K562 (cell line): ENCODE measurements around the gene FBXO48. TPM values are rescaled to one million over a fixed set of nuclear protein-coding genes. Genes with fewer than 3 reads are reported as not detected.

Experiments used
- RAD21 ChIP-seq, 2 experiments: fragments of 250-450 bp in 1 of 2; fragments of 450-650 bp in 1 of 2; sonication (Bioruptor Pico) in 1 of 2; formaldehyde crosslinking in 1 of 2; IDR thresholded peaks in 1 of 2; conservative IDR thresholded peaks in 1 of 2; 2 replicates each; pipeline versions ENCODE4 v1.4.0 to v1.8.0; 2020 to 2022; ENCODE audit warnings: mild to moderate bottlenecking in 2 of 2, moderate library complexity in 1 of 2
- polyA plus RNA-seq, 8 experiments: library from polyadenylated mRNA; depleted of rRNA in 4 of 8; stranded (reverse) in 5 of 8; unstranded in 3 of 8; fragments of >200 nt; fragmentation: Nextera tagmentation in 2 of 8; fragmentation: Illumina TruSeq in 1 of 8; extraction: Ambion mirVana in 2 of 8; extraction: Trizol in 1 of 8; gene quantifications; 2 replicates each; pipeline versions ENCODE4 v1.2.1 to v1.2.3, GENCODE V29; 2011 to 2014; ENCODE audit warnings: inconsistent platforms in 1 of 8, missing spikeins in 1 of 8
- total RNA-seq, 7 experiments: library from RNA; depleted of rRNA in 6 of 7; stranded (reverse); fragments of >200 nt in 6 of 7; fragmentation: Illumina TruSeq in 2 of 7; extraction: Trizol in 2 of 7; gene quantifications; 2 replicates each; pipeline versions ENCODE4 v1.2.1 to v1.2.3, GENCODE V29; 2011 to 2021; ENCODE audit warnings: low replicate concordance in 1 of 7
- TF ChIP-seq, protein P1 (sequence below), 2 experiments: fragments of 450-650 bp; formaldehyde crosslinking in 1 of 2; IDR thresholded peaks; 2 replicates each; pipeline versions ENCODE4 v1.4.0 to v1.6.1; 2014 to 2020; ENCODE audit warnings: mild to moderate bottlenecking in 2 of 2, borderline replicate concordance in 1 of 2, low read depth in 1 of 2

The FBXO48 gene
- total and polyA plus RNA-seq, 9 of the 15 experiments (the other 6 are each of a cell fraction or from before 2014, with no cell fraction given) = 0.36 to 1.8 (median 0.73) TPM

DNA sequence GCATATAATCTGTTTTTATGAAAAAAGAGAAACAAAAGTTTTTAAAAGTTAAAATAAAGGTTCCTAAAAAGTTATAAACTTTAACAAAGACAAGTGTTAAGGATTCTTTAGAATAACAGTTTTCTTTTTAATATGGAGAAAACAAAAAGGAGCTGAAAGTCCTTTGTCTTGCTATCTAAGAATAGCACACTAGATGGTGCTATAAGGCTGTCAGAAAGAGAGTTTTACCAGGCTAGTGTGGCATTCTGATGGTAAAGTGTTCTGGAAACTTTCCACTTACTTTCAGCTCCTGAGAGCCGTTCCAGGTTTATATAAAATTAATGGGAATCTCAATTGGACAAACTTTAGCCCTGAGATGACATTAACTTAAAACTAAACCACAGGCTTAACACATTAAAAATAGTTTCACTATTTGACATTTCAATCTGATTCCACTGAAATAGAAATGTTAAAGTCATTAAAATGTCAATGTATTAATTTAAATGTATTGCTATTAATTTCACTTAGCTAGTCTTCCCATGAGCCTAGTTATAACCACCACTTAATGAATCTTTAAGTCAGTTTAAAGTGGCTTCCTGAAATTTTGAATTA lies 3.7 kb downstream of the FBXO48 start (continued):
- TF ChIP-seq, protein P1, sequence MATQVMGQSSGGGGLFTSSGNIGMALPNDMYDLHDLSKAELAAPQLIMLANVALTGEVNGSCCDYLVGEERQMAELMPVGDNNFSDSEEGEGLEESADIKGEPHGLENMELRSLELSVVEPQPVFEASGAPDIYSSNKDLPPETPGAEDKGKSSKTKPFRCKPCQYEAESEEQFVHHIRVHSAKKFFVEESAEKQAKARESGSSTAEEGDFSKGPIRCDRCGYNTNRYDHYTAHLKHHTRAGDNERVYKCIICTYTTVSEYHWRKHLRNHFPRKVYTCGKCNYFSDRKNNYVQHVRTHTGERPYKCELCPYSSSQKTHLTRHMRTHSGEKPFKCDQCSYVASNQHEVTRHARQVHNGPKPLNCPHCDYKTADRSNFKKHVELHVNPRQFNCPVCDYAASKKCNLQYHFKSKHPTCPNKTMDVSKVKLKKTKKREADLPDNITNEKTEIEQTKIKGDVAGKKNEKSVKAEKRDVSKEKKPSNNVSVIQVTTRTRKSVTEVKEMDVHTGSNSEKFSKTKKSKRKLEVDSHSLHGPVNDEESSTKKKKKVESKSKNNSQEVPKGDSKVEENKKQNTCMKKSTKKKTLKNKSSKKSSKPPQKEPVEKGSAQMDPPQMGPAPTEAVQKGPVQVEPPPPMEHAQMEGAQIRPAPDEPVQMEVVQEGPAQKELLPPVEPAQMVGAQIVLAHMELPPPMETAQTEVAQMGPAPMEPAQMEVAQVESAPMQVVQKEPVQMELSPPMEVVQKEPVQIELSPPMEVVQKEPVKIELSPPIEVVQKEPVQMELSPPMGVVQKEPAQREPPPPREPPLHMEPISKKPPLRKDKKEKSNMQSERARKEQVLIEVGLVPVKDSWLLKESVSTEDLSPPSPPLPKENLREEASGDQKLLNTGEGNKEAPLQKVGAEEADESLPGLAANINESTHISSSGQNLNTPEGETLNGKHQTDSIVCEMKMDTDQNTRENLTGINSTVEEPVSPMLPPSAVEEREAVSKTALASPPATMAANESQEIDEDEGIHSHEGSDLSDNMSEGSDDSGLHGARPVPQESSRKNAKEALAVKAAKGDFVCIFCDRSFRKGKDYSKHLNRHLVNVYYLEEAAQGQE (IDR thresholded peaks at IDR 0.05; ENCODE audit: borderline replicate concordance) = peak; percentile 66; the same call in 1 of the 2 replicates
- TF ChIP-seq, protein P1 (CRISPR knock-in tag; IDR thresholded peaks at IDR 0.05; ENCODE audit: low read depth) = no peak
- TF ChIP-seq RAD21 (CRISPR knock-in tag; conservative IDR thresholded peaks at IDR 0.05 in 1 of 2, IDR thresholded peaks at IDR 0.05 in 1 of 2) = peak; percentile 91 to 93
- TF ChIP-seq, all 486 proteins: peak for 9
